Neural progenitor cell (in vitro differentiated cells): ENCODE measurements around the gene ANKAR.

Source experiments
- CTCF ChIP-seq: fragments of 200-600 bp; sonication (generic); IDR thresholded peaks from 2 replicates; pipeline ENCODE4 v1.5.1; 2017; ENCODE audit warnings: antibody characterized with exemption, mild to moderate bottlenecking
- EZH2 ChIP-seq: fragments of 200-600 bp; sonication (generic); IDR thresholded peaks from 2 replicates; pipeline ENCODE4 v1.6.1; 2017; ENCODE audit warnings: antibody characterized with exemption, mild to moderate bottlenecking, moderate library complexity
- EZH2phosphoT487 ChIP-seq: fragments of 200-600 bp; sonication (generic); IDR thresholded peaks from 2 replicates; pipeline ENCODE4 v1.6.1; 2017; ENCODE audit warnings: antibody characterized with exemption

- TF ChIP-seq CTCF, result no peak
- TF ChIP-seq EZH2, result no peak
- no peak for TF ChIP-seq EZH2phosphoT487
These were observed 15.9 kb upstream of the ANKAR start for GRCh38 chr2:189658306-189659212.
